Stimulated activated naive CD4-positive, alpha-beta T cell treated with Interleukin-2 at 50 U/mL for 16 hours (primary cell): ENCODE data around the gene FANCF.
"Not testable (repeated sequence)": the region's sequence is repeated elsewhere in the genome, so short reads cannot be mapped to it uniquely, and the experiment has no call there.

Source experiments
- DNase-seq: peaks from one replicate; lab custom pipeline; 2025; lab: John Stamatoyannopoulos, UW

The FANCF gene

GRCh38 chr11:22625448-22626287 lies at the start of gene FANCF:
FANCF (minus strand) TSS chr11:22625823; CDS start chr11:22625810, 13 bp downstream.
- DNase-seq = peak; percentile 88

GRCh38 chr11:22674470-22675439 lies 49.1 kb upstream of the FANCF start:
- no peak for DNase-seq

- no peak for DNase-seq
Observed at GRCh38 chr11:22671751-22672150, 46.1 kb upstream of the FANCF start.

- DNase-seq = no peak
Observed at GRCh38 chr11:22670830-22671229, 45.2 kb upstream of the FANCF start.

- no peak for DNase-seq
Observed at GRCh38 chr11:22669368-22669767, 43.7 kb upstream of the FANCF start.

DNA sequence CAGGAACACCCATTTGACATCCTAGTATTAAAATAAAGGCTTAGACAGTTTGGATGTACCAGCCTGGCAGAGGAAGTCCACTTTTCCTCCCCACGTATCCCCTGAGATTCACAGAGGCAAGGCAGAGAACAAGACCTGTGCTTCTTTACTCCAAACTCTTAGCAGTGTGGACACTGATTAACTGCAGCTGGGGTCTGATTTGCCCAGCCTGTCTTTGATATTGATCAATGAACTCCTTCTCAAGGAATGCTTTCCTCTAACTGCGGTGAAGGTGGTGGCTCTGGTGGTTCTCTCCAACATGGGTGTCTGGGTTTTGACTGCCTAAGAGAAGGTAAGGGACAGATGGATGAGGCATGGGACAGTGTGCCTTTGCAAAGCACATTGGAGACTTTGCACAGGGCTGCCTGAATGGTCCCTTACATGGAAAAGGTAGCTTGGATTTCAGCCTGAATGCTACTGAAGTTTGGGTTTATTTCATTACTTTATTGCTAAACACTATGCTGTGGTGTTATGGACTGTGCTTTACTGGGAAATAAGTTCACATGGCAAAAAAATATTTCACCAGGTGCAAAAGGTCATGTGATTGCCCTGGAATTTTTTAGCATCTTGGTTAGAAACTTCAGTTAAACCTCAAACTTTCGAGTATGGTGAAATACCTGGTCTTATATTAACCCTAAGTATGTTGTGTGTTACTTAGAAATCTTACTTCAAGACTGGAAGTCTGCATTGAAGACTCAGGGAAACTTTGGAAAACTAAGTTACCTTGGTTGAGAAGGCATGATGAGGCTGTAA lies 42.6 kb upstream of the FANCF start:
- DNase-seq = no peak

DNA sequence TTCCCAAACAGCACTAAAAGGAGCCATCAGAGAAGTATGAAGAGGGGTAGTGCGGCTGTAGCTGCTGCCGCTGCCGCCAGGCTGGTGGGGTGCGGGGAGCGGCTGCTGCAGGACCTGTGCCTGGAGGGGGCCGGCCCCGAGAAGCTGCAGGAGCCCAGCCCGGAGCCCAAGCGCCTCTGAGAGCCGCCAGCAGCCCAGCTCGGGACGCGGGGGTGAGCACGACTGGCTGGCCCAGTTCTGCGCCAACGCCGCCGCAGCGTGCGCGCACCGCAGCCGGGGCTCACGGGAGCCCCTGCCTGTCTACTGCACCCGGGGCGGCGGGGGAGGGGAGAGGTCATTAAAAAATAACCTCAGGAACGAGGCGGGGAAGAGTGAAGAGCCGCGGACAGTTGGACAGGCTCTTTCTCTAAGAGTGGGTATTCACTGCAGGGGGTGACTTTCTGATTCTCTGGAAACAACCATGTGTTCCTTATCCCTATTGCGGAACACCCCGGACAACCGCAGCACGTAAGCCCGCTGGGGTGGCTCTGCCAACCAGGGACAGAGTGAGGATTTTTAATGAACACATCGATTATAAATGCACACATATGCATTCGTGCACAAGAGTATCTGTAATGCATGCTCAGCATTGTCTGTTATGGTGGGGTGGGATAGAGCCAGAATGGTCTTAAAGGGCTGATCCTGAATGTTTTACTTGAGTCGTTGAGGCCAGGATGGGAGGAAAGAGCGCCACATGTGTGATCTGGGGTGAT lies 41.2 kb upstream of the FANCF start:
- DNase-seq = no peak

DNA sequence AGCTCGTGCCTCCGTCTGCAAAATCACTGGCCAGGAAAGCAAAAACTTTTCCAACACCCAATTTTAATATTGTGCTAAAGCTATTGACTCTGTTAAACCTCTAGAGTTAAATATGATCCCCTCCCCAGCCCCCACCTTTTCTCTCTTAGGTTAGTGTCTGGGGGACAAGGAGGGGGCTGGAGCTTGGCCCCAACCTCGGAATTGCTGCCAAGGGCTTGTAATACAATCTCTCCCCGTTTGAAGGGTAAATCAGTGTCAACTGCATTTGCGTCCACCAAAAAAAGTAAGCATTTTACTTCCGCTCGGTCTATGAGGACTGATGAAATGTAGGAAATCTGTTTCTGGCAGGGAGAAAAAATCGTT lies 40.7 kb upstream of the FANCF start, which contains the start of gene GAS2:
Gene GAS2 (plus strand): TSS at position 287 of the 363 bp plus-strand sequence. CDS start 8,259 bp downstream, outside the sequence.
- DNase-seq = no peak

DNA sequence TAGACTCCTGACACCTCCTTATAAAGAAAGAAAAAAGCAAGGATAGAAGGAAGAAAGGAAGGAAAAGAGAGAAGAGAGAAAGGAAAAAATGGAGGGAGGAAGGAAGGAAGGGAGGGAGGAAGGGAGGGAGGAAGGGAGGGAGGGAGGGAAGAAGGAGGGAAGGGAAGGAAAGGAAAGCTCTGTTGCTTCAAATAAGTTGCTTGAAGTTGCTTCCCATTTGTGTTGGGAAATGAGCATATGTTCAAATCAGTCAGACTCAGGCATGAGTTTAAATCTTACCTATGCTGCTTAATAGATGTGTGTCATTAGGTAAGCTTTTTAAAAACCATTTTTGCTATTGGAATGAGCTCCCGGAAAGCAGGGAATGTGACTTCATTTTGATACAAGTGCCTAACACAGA lies 34.2 kb upstream of the FANCF start:
- DNase-seq = no peak

GRCh38 chr11:22657101-22657694 lies 31.6 kb upstream of the FANCF start:
- DNase-seq = no peak

DNA sequence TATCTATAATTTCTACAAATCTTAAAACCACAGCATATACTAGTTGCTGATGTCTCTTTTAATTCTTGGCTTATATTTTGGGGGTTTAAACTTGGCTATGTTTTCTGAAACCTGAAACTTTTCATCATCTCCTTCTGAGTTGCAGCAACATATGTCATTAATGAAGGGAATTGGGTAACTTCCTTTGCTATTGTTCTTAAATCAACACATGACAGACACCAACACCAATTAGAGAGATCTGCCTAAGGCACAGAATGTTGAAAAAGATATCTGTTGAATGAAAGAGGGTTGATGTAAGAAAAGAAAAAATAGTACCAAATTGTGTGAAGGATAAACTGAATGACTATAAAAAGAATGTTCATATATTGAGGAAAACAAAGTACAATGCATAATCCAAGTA lies 30.5 kb upstream of the FANCF start:
- no peak for DNase-seq

- not testable (repeated sequence) for DNase-seq
Observed at GRCh38 chr11:22652346-22652745, 26.7 kb upstream of the FANCF start.

GRCh38 chr11:22641559-22641958 lies 15.9 kb upstream of the FANCF start:
- DNase-seq = no peak

- DNase-seq = no peak
Observed at GRCh38 chr11:22640862-22641261, 15.2 kb upstream of the FANCF start.

GRCh38 chr11:22635689-22636088 lies 10.1 kb upstream of the FANCF start:
- DNase-seq = no peak

- DNase-seq = no peak
Observed at GRCh38 chr11:22634897-22635629, 9.4 kb upstream of the FANCF start.

- no peak for DNase-seq
Observed at GRCh38 chr11:22633354-22633902, 7.8 kb upstream of the FANCF start.

DNA sequence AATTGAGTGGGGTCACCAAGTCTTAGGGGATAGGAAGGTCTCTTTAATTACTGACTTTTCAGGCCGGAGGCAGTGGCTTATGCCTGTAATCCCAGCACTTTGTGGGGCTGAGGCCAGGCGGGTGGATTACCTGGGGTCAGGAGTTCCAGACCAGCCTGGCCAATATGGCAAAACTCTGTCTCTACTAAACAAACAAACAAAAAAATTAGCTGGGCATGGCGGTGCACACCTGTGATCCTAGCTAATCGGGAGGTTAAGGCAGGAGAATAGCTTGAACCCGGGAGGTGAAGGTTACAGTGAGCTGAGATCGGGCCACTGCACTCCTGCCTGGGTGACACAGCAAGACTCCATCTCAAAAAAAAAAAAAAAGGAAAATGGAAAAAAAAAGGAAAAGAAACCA lies 1.8 kb upstream of the FANCF start:
- DNase-seq = no peak

DNA sequence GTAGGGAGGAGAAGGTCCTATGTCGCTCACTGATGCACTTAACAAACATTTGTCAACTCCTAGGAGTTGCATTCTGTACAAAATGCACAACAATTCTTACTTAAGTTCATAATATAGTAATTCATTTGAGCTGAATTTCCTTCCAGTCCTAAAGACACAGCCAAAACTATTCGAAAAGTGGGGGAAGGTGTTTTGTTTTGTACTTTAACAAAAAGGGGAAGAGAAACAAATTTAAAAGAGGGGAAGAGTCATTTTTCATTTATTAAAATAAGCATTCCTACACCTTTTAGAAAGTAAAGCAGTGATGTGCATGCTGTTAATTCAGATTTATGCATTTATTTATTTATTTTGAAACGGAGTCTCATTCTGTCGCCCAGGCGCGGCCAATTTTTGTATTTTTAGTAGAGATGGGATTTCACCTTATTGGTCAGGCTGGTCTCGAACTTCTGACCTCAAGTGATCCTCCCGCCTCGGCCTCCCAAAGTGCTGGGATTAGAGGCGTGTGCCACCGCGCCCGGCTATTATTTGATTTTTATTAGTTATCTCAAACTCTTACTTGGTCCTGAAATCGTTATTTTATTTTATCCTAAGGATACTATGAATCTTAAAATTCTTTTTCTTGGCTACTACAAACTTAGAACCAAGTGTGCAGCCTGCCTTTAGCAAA lies 1.1 kb upstream of the FANCF start:
- DNase-seq = no peak
